IMR-90 (cell line): ENCODE measurements around the gene IRAK2. TPM values are rescaled to one million over a fixed set of nuclear protein-coding genes. Genes with fewer than 3 reads are reported as not detected.

ENCODE experiments used
- ATAC-seq: fragments of 200-7000 bp; cut with Tn5 transposase; 2 replicates; pipeline ENCODE4 v1.9.1; 2020; ENCODE audit warnings: low read depth, mild to moderate bottlenecking, moderate library complexity
- BruUV-seq: library from RNA; stranded (reverse); fragments of 400-500 nt; replicated peaks from 2 replicates; lab custom pipeline; 2021; lab: Mats Ljungman, UMichigan
- CTCF ChIA-PET: fragments of 300-600 bp; formaldehyde crosslinking; extraction: SDS; loops from one replicate; lab custom pipeline; 2021; ENCODE audit warnings: antibody characterized with exemption; lab: Yijun Ruan, JAX
- POLR2A ChIA-PET: fragments of 300-600 bp; sonication (Branson Sonifier 250); formaldehyde crosslinking; loops from one replicate; lab custom pipeline; 2022; ENCODE audit warnings: antibody characterized with exemption; ENCODE audit not compliant: unreplicated experiment; lab: Charles Lee
- DNase-seq: peaks from one replicate; pipeline ENCODE4 v3.0.0; 2013
- H2AFZ ChIP-seq: replicated peaks from 2 replicates; pipeline ENCODE3; 2013; ENCODE audit warnings: low read length, mild to moderate bottlenecking; ENCODE audit not compliant: poor library complexity
- H2AK5ac ChIP-seq: 2 replicates; pipeline ENCODE4 v1.6.1; 2013; ENCODE audit warnings: low read depth, low read length, inconsistent platforms
- H2AK9ac ChIP-seq: replicated peaks from 2 replicates; pipeline ENCODE3; 2013; ENCODE audit warnings: mild to moderate bottlenecking, low read depth, low read length, moderate library complexity; ENCODE audit not compliant: poor library complexity
- H2BK120ac ChIP-seq: 2 replicates; pipeline ENCODE4 v1.6.1; 2013; ENCODE audit warnings: low read depth, low read length, inconsistent platforms
- H2BK15ac ChIP-seq: 3 replicates; pipeline ENCODE4 v1.6.1; 2013; ENCODE audit warnings: low read depth, low read length, inconsistent platforms
- H2BK20ac ChIP-seq: 2 replicates; pipeline ENCODE4 v1.6.1; 2013; ENCODE audit warnings: low read depth, mild to moderate bottlenecking, inconsistent platforms, low read length, moderate library complexity
- H2BK5ac ChIP-seq: 2 replicates; pipeline ENCODE4 v1.6.1; 2013; ENCODE audit warnings: mild to moderate bottlenecking, low read depth, low read length, inconsistent platforms; ENCODE audit not compliant: poor library complexity, severe bottlenecking
- H3K14ac ChIP-seq: replicated peaks from 2 replicates; pipeline ENCODE4 v1.6.1; 2013; ENCODE audit warnings: low read depth, low read length, inconsistent platforms
- H3K18ac ChIP-seq: 2 replicates; pipeline ENCODE4 v1.6.1; 2013; ENCODE audit warnings: low read depth, low read length, control low read depth
- H3K23ac ChIP-seq: 2 replicates; pipeline ENCODE4 v1.6.1; 2013; ENCODE audit warnings: low read depth, low read length, inconsistent platforms
- H3K27ac ChIP-seq: 2 replicates; pipeline ENCODE4 v1.5.1; 2013; ENCODE audit warnings: mild to moderate bottlenecking, control low read depth, low read length; ENCODE audit not compliant: insufficient read depth
- H3K27me3 ChIP-seq: 2 replicates; pipeline ENCODE4 v1.6.1; 2013; ENCODE audit warnings: low read length; ENCODE audit not compliant: control insufficient read depth, insufficient read depth
- H3K36me3 ChIP-seq: 2 replicates; pipeline ENCODE4 v1.6.1; 2013; ENCODE audit warnings: low read length, mixed read lengths; ENCODE audit not compliant: control insufficient read depth, insufficient read depth
- H3K4ac ChIP-seq: 2 replicates; pipeline ENCODE4 v1.6.1; 2013; ENCODE audit warnings: low read depth, low read length, inconsistent platforms
- H3K4me1 ChIP-seq: 2 replicates; pipeline ENCODE4 v1.6.1; 2013; ENCODE audit warnings: low read length, mixed read lengths; ENCODE audit not compliant: control insufficient read depth, insufficient read depth
- H3K4me2 ChIP-seq: 2 replicates; pipeline ENCODE4 v1.6.1; 2013; ENCODE audit warnings: low read depth, mild to moderate bottlenecking, control low read depth, low read length, moderate library complexity
- H3K4me3 ChIP-seq: 2 replicates; pipeline ENCODE4 v1.5.1; 2013; ENCODE audit warnings: low read depth, mild to moderate bottlenecking, control low read depth, low read length, moderate library complexity; ENCODE audit not compliant: insufficient read depth
- H3K56ac ChIP-seq: 2 replicates; pipeline ENCODE4 v1.6.1; 2013; ENCODE audit warnings: low read length, inconsistent platforms; ENCODE audit not compliant: insufficient read depth; ENCODE audit errors: extremely low read depth
- H3K79me1 ChIP-seq, 2 experiments: 2 replicates each; pipeline ENCODE4 v1.6.1; 2013; ENCODE audit warnings: low read length in 2 of 2, inconsistent platforms in 1 of 2, low read depth in 1 of 2
- H3K9ac ChIP-seq: 2 replicates; pipeline ENCODE4 v1.6.1; 2013; ENCODE audit warnings: low read depth, low read length, control low read depth
- H3K9me1 ChIP-seq: 2 replicates; pipeline ENCODE4 v1.6.1; 2013; ENCODE audit warnings: low read length, inconsistent platforms; ENCODE audit not compliant: insufficient read depth
- H3K9me3 ChIP-seq: 2 replicates; pipeline ENCODE4 v1.6.1; 2013; ENCODE audit warnings: low read length; ENCODE audit not compliant: control insufficient read depth, insufficient read depth
- H4K20me1 ChIP-seq: 2 replicates; pipeline ENCODE4 v1.6.1; 2013; ENCODE audit warnings: low read length, inconsistent platforms; ENCODE audit not compliant: insufficient read depth
- H4K5ac ChIP-seq: 2 replicates; pipeline ENCODE4 v1.6.1; 2013; ENCODE audit warnings: mild to moderate bottlenecking, low read depth, low read length, control low read depth
- H4K8ac ChIP-seq, 2 experiments: 2 replicates each; pipeline ENCODE4 v1.6.1; 2013; ENCODE audit warnings: low read depth in 2 of 2, low read length in 2 of 2, control low read depth in 1 of 2, inconsistent platforms in 1 of 2
- H4K91ac ChIP-seq: 2 replicates; pipeline ENCODE4 v1.6.1; 2013; ENCODE audit warnings: low read depth, low read length, inconsistent platforms; ENCODE audit not compliant: insufficient read depth
- BHLHE40 ChIP-seq: fragments of 150-350 bp; IDR thresholded peaks from 2 replicates; pipeline ENCODE4 v1.6.1; 2016; ENCODE audit warnings: mild to moderate bottlenecking, low read depth, low read length
- CHD1 ChIP-seq: IDR thresholded peaks from 2 replicates; pipeline ENCODE4 v1.6.1; 2012; ENCODE audit warnings: low read depth, low read length, improper control_type of control experiment
- FOS ChIP-seq: fragments of 150-350 bp; IDR thresholded peaks from 2 replicates; pipeline ENCODE4 v1.6.1; 2016; ENCODE audit warnings: low read depth, low read length
- SMC3 ChIP-seq: fragments of 150-350 bp; IDR thresholded peaks from 2 replicates; pipeline ENCODE4 v1.6.1; 2016; ENCODE audit warnings: low read depth, mild to moderate bottlenecking, antibody characterized with exemption, low read length, moderate library complexity
- WGBS, 2 experiments: methylation state at CpG; one replicate each; pipeline versions ENCODE4 v1.1.5 to v1.1.7; 2013; ENCODE audit warnings: missing lambda C conversion rate in 2 of 2; ENCODE audit not compliant: insufficient read length in 1 of 2; ENCODE audit errors: extremely low coverage in 2 of 2; 5-methylcytosine and 5-hydroxymethylcytosine counted together
- dilution Hi-C: fragments of 300-500 bp; cut with HindIII; formaldehyde crosslinking; loops from one replicate; pipeline ENCODE4 v1.14.3; 2018; ENCODE audit warnings: low sequenced_read_pairs; ENCODE audit not compliant: unreplicated experiment
- in situ Hi-C: fragments of 300-500 bp; cut with MboI; formaldehyde crosslinking; loops from 3 replicates; pipeline ENCODE4 v1.14.3; 2019; ENCODE audit warnings: low sequenced_read_pairs, inconsistent platforms, mixed read lengths
- intact Hi-C: fragments of 100-400 bp; cut with micrococcal nuclease; formaldehyde crosslinking; loops from 2 replicates; pipeline ENCODE4 v1.10.0; 2022
- polyA plus RNA-seq, 3 experiments: library from polyadenylated mRNA; depleted of rRNA; stranded (reverse); fragments of >200 nt; gene quantifications; 2 replicates each; pipeline ENCODE4 v1.2.3, GENCODE V29; 2012; ENCODE audit warnings: low replicate concordance in 1 of 3
- total RNA-seq: library from RNA; depleted of rRNA; stranded (reverse); fragments of >200 nt; gene quantifications from 2 replicates; pipeline ENCODE4 v1.2.3, GENCODE V29; 2012
- TF ChIP-seq, protein P1 (sequence below): fragments of 150-350 bp; IDR thresholded peaks from 2 replicates; pipeline ENCODE4 v1.6.1; 2017; ENCODE audit warnings: mild to moderate bottlenecking, antibody characterized with exemption, low read length, low read depth

Gene IRAK2
- total and polyA plus RNA-seq, 2 of the 4 experiments (the other 2 are of a cell fraction), result 6.9 to 8.1 TPM

DNA sequence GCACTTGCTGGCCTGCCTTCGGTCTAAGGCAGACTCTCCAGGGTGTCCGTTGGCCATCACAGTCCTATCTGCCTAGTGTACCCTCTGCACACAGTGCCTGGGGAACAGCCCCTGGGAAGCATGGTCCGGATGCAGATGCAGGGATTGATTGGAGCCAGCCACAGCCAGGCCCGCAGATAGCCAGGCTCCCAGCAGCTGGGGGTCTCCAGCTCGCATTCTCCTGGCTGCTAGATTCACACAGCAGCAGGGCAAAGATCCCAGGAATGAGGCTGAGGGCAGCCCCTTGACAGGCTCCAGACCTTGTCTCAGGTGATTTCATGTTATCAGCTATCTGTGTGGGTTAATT lies 41.4 kb downstream of the IRAK2 start (continued):
- TF ChIP-seq CHD1 (no peak), FOS (no peak), BHLHE40 (no peak)
- TF ChIP-seq, protein P1, sequence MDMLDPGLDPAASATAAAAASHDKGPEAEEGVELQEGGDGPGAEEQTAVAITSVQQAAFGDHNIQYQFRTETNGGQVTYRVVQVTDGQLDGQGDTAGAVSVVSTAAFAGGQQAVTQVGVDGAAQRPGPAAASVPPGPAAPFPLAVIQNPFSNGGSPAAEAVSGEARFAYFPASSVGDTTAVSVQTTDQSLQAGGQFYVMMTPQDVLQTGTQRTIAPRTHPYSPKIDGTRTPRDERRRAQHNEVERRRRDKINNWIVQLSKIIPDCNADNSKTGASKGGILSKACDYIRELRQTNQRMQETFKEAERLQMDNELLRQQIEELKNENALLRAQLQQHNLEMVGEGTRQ, result no peak

DNA sequence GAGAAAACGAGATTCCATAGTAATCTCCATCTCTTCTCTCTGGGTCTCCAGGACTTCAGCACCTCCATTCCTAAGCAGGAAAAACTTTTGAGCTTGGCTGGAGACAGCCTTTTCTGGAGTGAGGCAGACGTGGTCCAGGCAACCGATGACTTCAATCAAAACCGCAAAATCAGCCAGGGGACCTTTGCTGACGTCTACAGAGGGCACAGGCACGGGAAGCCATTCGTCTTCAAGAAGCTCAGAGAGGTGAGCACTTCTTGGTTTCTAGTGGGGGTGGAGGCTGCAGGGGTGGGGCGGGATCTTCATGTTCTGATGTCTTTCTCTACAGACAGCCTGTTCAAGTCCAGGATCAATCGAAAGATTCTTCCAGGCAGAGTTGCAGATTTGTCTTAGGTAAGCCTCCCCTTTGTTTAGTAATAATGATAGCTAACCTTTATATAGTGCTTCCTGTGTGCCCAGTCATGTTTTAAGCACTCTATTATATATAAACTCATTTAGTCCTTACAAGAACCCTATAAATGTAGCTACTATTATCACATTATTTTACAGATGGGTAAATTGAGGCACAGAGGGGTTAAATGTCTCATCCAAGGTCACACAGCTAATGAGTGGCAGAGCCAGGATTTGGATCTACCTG lies 48.6 kb downstream of the IRAK2 start:
- intact Hi-C loops (no loop called here), dilution Hi-C loops (no loop called here), in situ Hi-C loops (no loop called here)
- Histone ChIP-seq H4K91ac (peak overlapping the region; percentile 21; the same call in 1 of the 2 replicates), H2AFZ (no peak overlapping the region), H3K18ac (peak overlapping the region; percentile 35; the same call in 1 of the 2 replicates), H3K4me1 (no peaks in the 10 kb centered on the region), H2BK15ac (peak overlapping the region; percentile 63; the same call in 1 of the 3 replicates), H3K79me1 (peaks cover 0 to 6% of the 10 kb centered on the region in 2 experiments; a peak in 3 of 4 replicates), H3K27me3 (no peaks in the 10 kb centered on the region), H3K36me3 (peaks cover 10% of the 10 kb centered on the region), H3K9me3 (peaks cover 4% of the 10 kb centered on the region; the same call in 1 of the 2 replicates), H4K8ac (peak overlapping the region; percentile 19 to 65), H3K56ac (no peak overlapping the region), H3K14ac (no peak overlapping the region), H3K9ac (no peak overlapping the region), H2AK9ac (peak overlapping the region; percentile 13), H3K27ac (peak overlapping the region; percentile 37; the same call in 1 of the 2 replicates), H3K9me1 (no peaks in the 10 kb centered on the region), H3K4ac (no peak overlapping the region), H2BK5ac (peak overlapping the region; percentile 66), H2AK5ac (no peak overlapping the region), H4K5ac (peak overlapping the region; percentile 60; the same call in 1 of the 2 replicates), H3K4me3 (no peak overlapping the region), H3K4me2 (no peak overlapping the region), H3K23ac (no peak overlapping the region), H4K20me1 (no peaks in the 10 kb centered on the region), H2BK20ac (peak overlapping the region; percentile 25; the same call in 1 of the 2 replicates), H2BK120ac (peak overlapping the region; percentile 58; the same call in 1 of the 2 replicates)
- DNase-seq (peak; percentile 81), ATAC-seq (no peak)
- ChIA-PET CTCF (no interaction called here), POLR2A (no interaction called here)
- TF ChIP-seq CHD1, result no peak
- no peak for TF ChIP-seq SMC3
- peak; percentile 66; the same call in 1 of the 2 replicates for TF ChIP-seq BHLHE40
- no CpG with 5 or more reads among the region's 9 CpGs for WGBS, 2 experiments
- no TSS peak for BruUV-seq
